ENCODE results near the gene PKP4.

PKP4 gene

DNA sequence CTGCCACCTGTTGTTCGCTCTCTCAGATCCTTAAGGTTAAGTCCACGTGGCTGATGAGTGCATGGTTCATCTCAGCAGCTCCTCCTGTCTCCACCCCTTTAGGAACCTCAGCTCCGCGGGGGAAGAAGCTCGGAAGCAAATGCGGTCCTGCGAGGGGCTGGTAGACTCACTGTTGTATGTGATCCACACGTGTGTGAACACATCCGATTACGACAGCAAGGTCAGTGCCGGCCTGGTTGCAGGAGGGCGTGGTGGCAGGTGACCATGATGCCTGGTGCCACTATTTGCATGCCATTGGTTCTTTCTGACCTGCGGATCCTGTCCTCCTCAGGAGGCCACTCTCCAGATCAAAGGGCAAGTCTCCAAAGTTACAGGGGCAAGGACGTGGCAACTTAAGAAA lies 204.5 kb downstream of the PKP4 start:
- no peak for FAIRE-seq
- DNase-seq (ENCODE audit: insufficient read length, low spot score) = no peak
- no peak for TF ChIP-seq TAF1 (IDR thresholded peaks at IDR 0.05; ENCODE audit: low read depth, low read length)

GRCh38 chr2:158662421-158662820 lies 205.7 kb downstream of the PKP4 start:
- TF ChIP-seq POU2F2 (IDR thresholded peaks at IDR 0.05; ENCODE audit: low read depth, low read length) (no peak), TAF1 (IDR thresholded peaks at IDR 0.05; ENCODE audit: low read depth, low read length) (no peak)
- no peak for FAIRE-seq
- no peak for DNase-seq (ENCODE audit: insufficient read length, low spot score)

GRCh38 chr2:158663796-158664195 lies 207.0 kb downstream of the PKP4 start:
- TF ChIP-seq TAF1 (IDR thresholded peaks at IDR 0.05; ENCODE audit: low read depth, low read length) (no peak), POLR2A (IDR thresholded peaks at IDR 0.05; ENCODE audit: low read depth, low read length) (no peak), SPI1 (IDR thresholded peaks at IDR 0.05; ENCODE audit: low read depth, low read length) (no peak), PAX5 (IDR thresholded peaks at IDR 0.05; ENCODE audit: insufficient read depth, low read length, severe bottlenecking) (no peak), POLR2AphosphoS5 (IDR thresholded peaks at IDR 0.05; ENCODE audit: low read depth, low read length) (no peak), POU2F2 (IDR thresholded peaks at IDR 0.05; ENCODE audit: low read depth, low read length) (no peak)
- no peak for FAIRE-seq
- DNase-seq (ENCODE audit: insufficient read length, low spot score) = no peak

DNA sequence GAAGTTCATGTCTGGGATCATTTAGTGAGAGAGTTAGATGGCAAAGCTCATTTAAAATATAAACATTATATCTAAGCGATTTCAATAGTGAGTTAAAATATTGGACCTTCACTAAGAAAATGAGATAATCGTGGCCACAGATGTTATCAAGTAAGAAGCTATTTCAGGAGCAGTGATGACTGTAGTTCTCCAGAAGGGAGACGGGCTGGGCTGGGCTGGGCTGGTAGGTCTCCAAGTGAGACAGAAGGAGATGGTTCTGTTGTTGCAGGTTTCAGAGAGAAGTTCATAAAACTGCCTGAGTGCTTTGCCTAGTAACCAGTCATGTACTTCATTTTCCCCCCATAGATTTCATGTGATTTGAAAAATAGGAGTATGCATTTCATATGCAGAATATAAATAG lies 208.2 kb downstream of the PKP4 start:
- FAIRE-seq (no peak), DNase-seq (ENCODE audit: insufficient read length, low spot score) (no peak)
- TF ChIP-seq TAF1 (IDR thresholded peaks at IDR 0.05; ENCODE audit: low read depth, low read length) (no peak), SPI1 (IDR thresholded peaks at IDR 0.05; ENCODE audit: low read depth, low read length) (no peak), POLR2AphosphoS5 (IDR thresholded peaks at IDR 0.05; ENCODE audit: low read depth, low read length) (no peak), PAX5 (IDR thresholded peaks at IDR 0.05; ENCODE audit: insufficient read depth, low read length, severe bottlenecking) (no peak), POLR2A (IDR thresholded peaks at IDR 0.05; ENCODE audit: low read depth, low read length) (no peak), POU2F2 (IDR thresholded peaks at IDR 0.05; ENCODE audit: low read depth, low read length) (no peak)

GRCh38 chr2:158665536-158666302 lies 209.0 kb downstream of the PKP4 start:
- FAIRE-seq (no peak), DNase-seq (ENCODE audit: insufficient read length, low spot score) (no peak)
- no peak for TF ChIP-seq PAX5 (IDR thresholded peaks at IDR 0.05; ENCODE audit: insufficient read depth, low read length, severe bottlenecking)
- no peak for TF ChIP-seq SPI1 (IDR thresholded peaks at IDR 0.05; ENCODE audit: low read depth, low read length)
- TF ChIP-seq POU2F2 (IDR thresholded peaks at IDR 0.05; ENCODE audit: low read depth, low read length) = no peak
- no peak for TF ChIP-seq TAF1 (IDR thresholded peaks at IDR 0.05; ENCODE audit: low read depth, low read length)
- TF ChIP-seq POLR2AphosphoS5 (IDR thresholded peaks at IDR 0.05; ENCODE audit: low read depth, low read length) = no peak
- no peak for TF ChIP-seq POLR2A (IDR thresholded peaks at IDR 0.05; ENCODE audit: low read depth, low read length)

GRCh38 chr2:158666969-158667368 lies 210.2 kb downstream of the PKP4 start:
- no peak for DNase-seq (ENCODE audit: insufficient read length, low spot score)
- no peak for FAIRE-seq
- no peak for TF ChIP-seq PAX5 (IDR thresholded peaks at IDR 0.05; ENCODE audit: insufficient read depth, low read length, severe bottlenecking)
- TF ChIP-seq POLR2A (IDR thresholded peaks at IDR 0.05; ENCODE audit: low read depth, low read length) = no peak
- no peak for TF ChIP-seq POLR2AphosphoS5 (IDR thresholded peaks at IDR 0.05; ENCODE audit: low read depth, low read length)
- no peak for TF ChIP-seq SPI1 (IDR thresholded peaks at IDR 0.05; ENCODE audit: low read depth, low read length)
- TF ChIP-seq POU2F2 (IDR thresholded peaks at IDR 0.05; ENCODE audit: low read depth, low read length) = no peak
- no peak for TF ChIP-seq TAF1 (IDR thresholded peaks at IDR 0.05; ENCODE audit: low read depth, low read length)

DNA sequence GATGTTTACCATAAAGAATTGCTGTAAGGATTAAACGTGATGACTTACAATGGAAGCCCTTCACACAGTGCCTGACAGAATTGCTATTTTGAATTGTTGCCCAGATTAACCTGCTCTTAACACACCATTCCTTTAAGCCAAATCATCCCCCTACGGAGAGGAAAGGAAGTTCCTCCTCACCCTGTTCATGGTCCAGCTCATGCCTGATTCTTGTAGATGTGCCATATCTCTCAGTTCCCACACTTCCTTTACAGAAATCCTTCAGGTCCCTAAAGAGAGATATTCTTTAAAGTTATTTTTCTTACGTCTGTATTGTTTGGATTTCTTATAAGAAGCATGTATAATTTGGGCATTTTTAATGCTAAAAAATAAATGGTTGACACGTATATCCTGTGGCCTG lies 210.8 kb downstream of the PKP4 start:
- no peak for FAIRE-seq
- TF ChIP-seq POLR2AphosphoS5 (IDR thresholded peaks at IDR 0.05; ENCODE audit: low read depth, low read length) (no peak), POU2F2 (IDR thresholded peaks at IDR 0.05; ENCODE audit: low read depth, low read length) (no peak), SPI1 (IDR thresholded peaks at IDR 0.05; ENCODE audit: low read depth, low read length) (no peak), PAX5 (IDR thresholded peaks at IDR 0.05; ENCODE audit: insufficient read depth, low read length, severe bottlenecking) (no peak), POLR2A (IDR thresholded peaks at IDR 0.05; ENCODE audit: low read depth, low read length) (no peak), TAF1 (IDR thresholded peaks at IDR 0.05; ENCODE audit: low read depth, low read length) (no peak)

GRCh38 chr2:158668001-158668765 lies 211.4 kb downstream of the PKP4 start:
- FAIRE-seq = no peak
- DNase-seq (ENCODE audit: insufficient read length, low spot score) = no peak
- TF ChIP-seq PAX5 (IDR thresholded peaks at IDR 0.05; ENCODE audit: insufficient read depth, low read length, severe bottlenecking) = no peak
- TF ChIP-seq SPI1 (IDR thresholded peaks at IDR 0.05; ENCODE audit: low read depth, low read length) = no peak
- TF ChIP-seq POLR2AphosphoS5 (IDR thresholded peaks at IDR 0.05; ENCODE audit: low read depth, low read length) = no peak
- TF ChIP-seq POLR2A (IDR thresholded peaks at IDR 0.05; ENCODE audit: low read depth, low read length) = no peak
- TF ChIP-seq POU2F2 (IDR thresholded peaks at IDR 0.05; ENCODE audit: low read depth, low read length) = no peak
- no peak for TF ChIP-seq TAF1 (IDR thresholded peaks at IDR 0.05; ENCODE audit: low read depth, low read length)

More for the DNA sequence above, 210.8 kb downstream of the PKP4 start:
- no peak for DNase-seq (ENCODE audit: insufficient read length, low spot score)

GRCh38 chr2:158670292-158670691 lies 213.5 kb downstream of the PKP4 start:
- TF ChIP-seq TAF1 (IDR thresholded peaks at IDR 0.05; ENCODE audit: low read depth, low read length) (no peak), POLR2AphosphoS5 (IDR thresholded peaks at IDR 0.05; ENCODE audit: low read depth, low read length) (no peak), SPI1 (IDR thresholded peaks at IDR 0.05; ENCODE audit: low read depth, low read length) (no peak), PAX5 (IDR thresholded peaks at IDR 0.05; ENCODE audit: insufficient read depth, low read length, severe bottlenecking) (no peak), POLR2A (IDR thresholded peaks at IDR 0.05; ENCODE audit: low read depth, low read length) (no peak), POU2F2 (IDR thresholded peaks at IDR 0.05; ENCODE audit: low read depth, low read length) (no peak)

More at GRCh38 chr2:158670292-158670691, 213.5 kb downstream of the PKP4 start:
- FAIRE-seq = no peak
- no peak for DNase-seq (ENCODE audit: insufficient read length, low spot score)

Data from GM12891 (cell line).